Endothelial cell of umbilical vein (primary cell): ENCODE results near the gene LSR. TPM values are rescaled to one million over a fixed set of nuclear protein-coding genes. Genes with fewer than 3 reads are reported as not detected.
A peak's percentile ranks its signal among the peaks of the same experiment; 100 is the strongest.

Experiments used
- BruUV-seq: library from RNA; stranded (reverse); fragments of 400-500 nt; replicated peaks from 2 replicates; lab custom pipeline; 2021; lab: Mats Ljungman, UMichigan
- CTCF ChIA-PET: fragments of 300-600, 350-600 bp; sonication (Branson Sonifier 250); formaldehyde crosslinking; loops from one replicate; lab custom pipeline; 2021; ENCODE audit warnings: antibody characterized with exemption, inconsistent platforms; lab: Charles Lee
- POLR2A ChIA-PET: fragments of 300-600, 350-600 bp; sonication (Branson Sonifier 250); formaldehyde crosslinking; loops from one replicate; lab custom pipeline; 2021; ENCODE audit warnings: antibody characterized with exemption, inconsistent platforms; lab: Charles Lee
- DNase-seq: peaks from one replicate; pipeline ENCODE4 v3.0.0-alpha.2; 2011; ENCODE audit warnings: low read depth, low spot score
- FAIRE-seq: peaks from 2 replicates; lab custom pipeline; 2011; peaks lifted over from hg19 to GRCh38; lab: Jason Lieb, UNC
- H2AFZ ChIP-seq: 2 replicates; pipeline ENCODE4 v1.6.0; 2012; ENCODE audit warnings: low read depth, low read length, control low read depth, inconsistent platforms
- H3K27ac ChIP-seq: 2 replicates; pipeline ENCODE4 v1.5.1; 2011; ENCODE audit warnings: low read depth, mild to moderate bottlenecking, control low read depth, low read length, moderate library complexity; ENCODE audit not compliant: insufficient read depth
- H3K27me3 ChIP-seq, 2 experiments: 2 replicates each; pipeline versions ENCODE4 v1.6.0 to v1.6.1; 2011; ENCODE audit warnings: low read length in 2 of 2, mixed read lengths in 1 of 2; ENCODE audit not compliant: control insufficient read depth in 2 of 2, insufficient read depth in 2 of 2
- H3K36me3 ChIP-seq, 2 experiments: 2 replicates in 1 of 2; 3 replicates in 1 of 2; pipeline ENCODE4 v1.5.1; 2011; ENCODE audit warnings: low read length in 2 of 2, mild to moderate bottlenecking in 1 of 2, moderate library complexity in 1 of 2; ENCODE audit not compliant: control insufficient read depth in 2 of 2, insufficient read depth in 2 of 2; ENCODE audit errors: extremely low read depth in 1 of 2
- H3K4me1 ChIP-seq: 3 replicates; pipeline ENCODE4 v1.5.1; 2011; ENCODE audit warnings: mild to moderate bottlenecking, low read length; ENCODE audit not compliant: control insufficient read depth, insufficient read depth; ENCODE audit errors: extremely low read depth
- H3K4me2 ChIP-seq: 2 replicates; pipeline ENCODE4 v1.6.1; 2011; ENCODE audit warnings: low read length, control low read depth, mixed read lengths; ENCODE audit not compliant: insufficient read depth
- H3K4me3 ChIP-seq, 3 experiments: fragments of 200-600 bp in 1 of 3; sonication (generic), shearing (Covaris generic) in 1 of 3; replicated peaks in 1 of 3; 2 replicates each; pipeline ENCODE4 v1.5.1; 2011 to 2016; ENCODE audit warnings: control low read depth in 3 of 3, low read length in 3 of 3, mild to moderate bottlenecking in 2 of 3, inconsistent platforms in 1 of 3, low read depth in 1 of 3, moderate library complexity in 1 of 3; ENCODE audit not compliant: insufficient read depth in 1 of 3
- H3K79me2 ChIP-seq: 2 replicates; pipeline ENCODE4 v1.6.0; 2012; ENCODE audit warnings: low read length, inconsistent platforms; ENCODE audit not compliant: control insufficient read depth, insufficient read depth
- H3K9ac ChIP-seq: replicated peaks from 2 replicates; pipeline ENCODE3; 2011; ENCODE audit warnings: low read length, control low read depth; ENCODE audit not compliant: insufficient read depth; ENCODE audit errors: extremely low read depth
- H3K9me1 ChIP-seq: replicated peaks from 3 replicates; pipeline ENCODE4 v1.6.0; 2011; ENCODE audit warnings: mild to moderate bottlenecking, low read length; ENCODE audit not compliant: control insufficient read depth, insufficient read depth; ENCODE audit errors: extremely low read depth
- H3K9me3 ChIP-seq: replicated peaks from 2 replicates; pipeline ENCODE4 v1.5.1; 2012; ENCODE audit warnings: low read length, inconsistent platforms; ENCODE audit not compliant: control insufficient read depth, insufficient read depth
- H4K20me1 ChIP-seq: replicated peaks from 2 replicates; pipeline ENCODE3; 2011; ENCODE audit warnings: mild to moderate bottlenecking, low read length; ENCODE audit not compliant: control insufficient read depth, insufficient read depth; ENCODE audit errors: extremely low read depth
- CTCF ChIP-seq, 2 donors: IDR thresholded peaks; 1 replicate in 1 of 2; 2 replicates in 1 of 2; pipeline ENCODE4 v1.5.1; 2011; ENCODE audit warnings: low read length in 2 of 2, mild to moderate bottlenecking in 2 of 2, moderate library complexity in 2 of 2, control low read depth in 1 of 2, inconsistent platforms in 1 of 2, low read depth in 1 of 2; ENCODE audit not compliant: insufficient read depth in 1 of 2; ENCODE audit errors: extremely low read depth in 1 of 2
- EZH2 ChIP-seq: IDR thresholded peaks from 2 replicates; pipeline ENCODE4 v1.6.1; 2012; ENCODE audit warnings: borderline replicate concordance, low read depth, mild to moderate bottlenecking, moderate library complexity, low read length, inconsistent platforms; ENCODE audit not compliant: severe bottlenecking
- FOS ChIP-seq: IDR thresholded peaks from 2 replicates; pipeline ENCODE4 v1.6.1; 2011; ENCODE audit warnings: mild to moderate bottlenecking, low read length, moderate library complexity, borderline replicate concordance; ENCODE audit not compliant: insufficient read depth
- GATA2 ChIP-seq: IDR thresholded peaks from 2 replicates; pipeline ENCODE4 v1.7.0; 2011; ENCODE audit warnings: low read depth, mild to moderate bottlenecking, moderate library complexity, mixed read lengths, low read length; ENCODE audit not compliant: insufficient read length, insufficient read depth
- JUN ChIP-seq: IDR thresholded peaks from 2 replicates; pipeline ENCODE4 v1.6.1; 2011; ENCODE audit warnings: borderline replicate concordance, low read depth; ENCODE audit not compliant: insufficient read length, insufficient read depth
- MAX ChIP-seq: IDR thresholded peaks from 2 replicates; pipeline ENCODE4 v1.6.1; 2011; ENCODE audit not compliant: insufficient read depth, insufficient read length
- MYC ChIP-seq: IDR thresholded peaks from one replicate; pipeline ENCODE4 v1.6.1; 2011; ENCODE audit warnings: mild to moderate bottlenecking, low read depth, low read length
- POLR2A ChIP-seq: IDR thresholded peaks from 2 replicates; pipeline ENCODE4 v1.6.1; 2012; ENCODE audit warnings: low read depth, mild to moderate bottlenecking, control low read depth, low read length
- POLR2AphosphoS5 ChIP-seq: IDR thresholded peaks from 2 replicates; pipeline ENCODE4 v1.6.1; 2012; ENCODE audit warnings: low read depth, mild to moderate bottlenecking, control low read depth, low read length, moderate library complexity; ENCODE audit not compliant: insufficient read depth
- dilution Hi-C: fragments of 300-500 bp; cut with MboI; formaldehyde crosslinking; loops from one replicate; pipeline ENCODE4 v1.15.0; 2019; ENCODE audit warnings: low sequenced_read_pairs; ENCODE audit not compliant: extremely low pct_ligation_motif_present
- intact Hi-C: fragments of 100-400 bp; cut with micrococcal nuclease; formaldehyde crosslinking; loops from one replicate; pipeline ENCODE4 v1.10.0; 2022
- polyA plus RNA-seq, 4 experiments: library from polyadenylated mRNA; depleted of rRNA in 3 of 4; stranded (reverse) in 3 of 4; unstranded in 1 of 4; fragments of >200 nt; gene quantifications; 2 replicates each; pipeline versions ENCODE4 v1.2.1 to v1.2.3, GENCODE V29; 2011 to 2012; ENCODE audit warnings: missing spikeins in 1 of 4
- total RNA-seq: library from RNA; stranded (reverse); gene quantifications from 2 replicates; pipeline ENCODE4 v1.2.3, GENCODE V29; 2021

LSR gene
- total and polyA plus RNA-seq, 2 donors (not counting 3 experiments of a cell fraction or from before 2014, with no cell fraction given): 0.76 to 1.0 TPM

DNA sequence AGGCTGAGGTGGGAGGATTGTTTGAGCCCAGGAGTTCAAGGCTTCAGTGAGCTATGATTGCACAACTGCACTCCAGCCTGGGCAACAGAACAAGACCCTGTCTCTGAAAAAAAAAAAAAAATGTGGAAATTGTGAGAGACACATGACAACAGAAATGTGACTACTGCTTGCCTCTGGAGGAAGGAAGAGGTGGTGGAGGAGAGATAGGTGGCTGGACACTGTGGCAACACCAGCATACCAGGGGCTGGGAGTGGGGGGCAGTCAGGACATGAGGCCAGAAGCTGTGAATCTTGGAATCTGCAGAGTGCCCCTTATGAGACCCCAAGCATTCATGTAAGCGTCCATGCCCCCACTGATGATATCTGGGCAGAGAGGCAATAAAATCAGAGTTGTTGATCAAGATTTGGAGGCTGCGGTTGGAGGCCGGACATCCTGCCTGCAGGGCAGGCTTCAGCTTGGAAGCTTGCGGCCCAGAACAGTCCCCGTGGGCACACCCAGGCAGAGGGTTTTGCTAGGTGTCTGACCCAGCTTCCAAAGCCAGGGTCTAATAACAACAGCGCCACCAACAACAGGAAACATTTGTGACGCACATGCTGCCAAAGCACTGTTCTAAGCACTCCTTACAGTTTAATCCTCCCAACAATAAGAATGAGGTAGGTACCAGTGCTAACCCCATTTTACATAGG is 37.1 kb upstream of the LSR start:
- Histone ChIP-seq H4K20me1 (no peaks in the 10 kb centered on the region), H2AFZ (no peak overlapping the region), H3K4me1 (peaks cover 16% of the 10 kb centered on the region), H3K79me2 (no peaks in the 10 kb centered on the region), H3K4me3 (no peak overlapping the region), H3K9ac (no peak overlapping the region), H3K27me3 (peaks cover 2 to 4% of the 10 kb centered on the region in 2 experiments), H3K27ac (no peak overlapping the region), H3K4me2 (no peak overlapping the region), H3K36me3 (no peaks in the 10 kb centered on the region), H3K9me1 (no peaks in the 10 kb centered on the region), H3K9me3 (no peaks in the 10 kb centered on the region)
- TF ChIP-seq GATA2: peak; percentile 29
- no peak for TF ChIP-seq JUN
- TF ChIP-seq MAX: peak; percentile 15
- intact Hi-C loops: loop anchor here (2.0 to 5.0 kb wide), 2 partner anchors 56 to 57 kb away; partner anchors contain the start of genes FXYD5 and USF2
- POLR2A ChIA-PET: no interaction called here
- dilution Hi-C loops: no loop called here
- DNase-seq: peak; percentile 48
- BruUV-seq: no TSS peak
- CTCF ChIA-PET: no interaction called here
- FAIRE-seq: peak; percentile 42

- TF ChIP-seq FOS (no peak), MYC (no peak), EZH2 (no peak), JUN (no peak), POLR2AphosphoS5 (no peak), MAX (no peak), POLR2A (no peak), GATA2 (no peak), CTCF (IDR thresholded peaks at IDR 0.05; ENCODE audit: extremely low read depth in 1 of 2, insufficient read depth in 1 of 2, low read depth in 1 of 2, low read length in 2 of 2) (no peak)
- dilution Hi-C loops (no loop called here), intact Hi-C loops (loop anchor here (2.0 to 5.0 kb wide), 2 partner anchors 55 to 57 kb away; partner anchors contain the start of genes FXYD5 and USF2)
- peaks cover 16% of the 10 kb centered on the region for H3K4me1 ChIP-seq
- ChIA-PET CTCF (no interaction called here), POLR2A (no interaction called here)
- H3K9me1 ChIP-seq: no peaks in the 10 kb centered on the region
- H3K27ac ChIP-seq: no peak overlapping the region
- H2AFZ ChIP-seq: no peak overlapping the region
- BruUV-seq: no TSS peak
- peaks cover 2 to 4% of the 10 kb centered on the region in 2 experiments for H3K27me3 ChIP-seq
- no peak overlapping the region for H3K4me2 ChIP-seq
- no peak for DNase-seq
- FAIRE-seq: no peak
- no peak overlapping the region for H3K9ac ChIP-seq
- no peaks in the 10 kb centered on the region for H3K36me3 ChIP-seq
- H3K9me3 ChIP-seq: no peaks in the 10 kb centered on the region
- H3K4me3 ChIP-seq: no peak overlapping the region
- H3K79me2 ChIP-seq: no peaks in the 10 kb centered on the region
- no peaks in the 10 kb centered on the region for H4K20me1 ChIP-seq
Measured at GRCh38 chr19:35212241-35212640, 36.6 kb upstream of the LSR start.
